ENCODE results near the gene DOK3.

DOK3 gene

GRCh38 chr5:177479774-177480173 is 29.9 kb downstream of the DOK3 start:
- H3K79me1 ChIP-seq (ENCODE audit: low read length): no peaks in the 10 kb centered on the region
- no peak overlapping the region for H2AK5ac ChIP-seq (ENCODE audit: low read length)
- no CpG with 5 or more reads among the region's 14 CpGs for WGBS (ENCODE audit: extremely low coverage, insufficient coverage, insufficient read length)
- H3K23ac ChIP-seq (ENCODE audit: low read length): no peak overlapping the region
- no peak overlapping the region for H2BK120ac ChIP-seq (ENCODE audit: insufficient read depth, low read length, poor library complexity)
- H4K8ac ChIP-seq (ENCODE audit: low read depth, low read length): no peak overlapping the region
- no peak overlapping the region for H2BK5ac ChIP-seq (ENCODE audit: low read depth, low read length, poor library complexity)
- no peak overlapping the region for H4K12ac ChIP-seq (ENCODE audit: low read depth, low read length)
- H3K9me3 ChIP-seq (ENCODE audit: insufficient read depth, low read depth, low read length): no peaks in the 10 kb centered on the region
- H4K91ac ChIP-seq (ENCODE audit: low read depth, low read length): no peak overlapping the region
- H3K4me3 ChIP-seq (ENCODE audit: low read depth, low read length): no peak overlapping the region
- H2BK12ac ChIP-seq (ENCODE audit: low read length): no peak overlapping the region
- no peak overlapping the region for H3K14ac ChIP-seq (ENCODE audit: low read length)
- H3K27ac ChIP-seq (ENCODE audit: low read depth, low read length): no peak overlapping the region
- H3K4me2 ChIP-seq (ENCODE audit: low read length): no peak overlapping the region
- H3K18ac ChIP-seq (ENCODE audit: low read length): no peak overlapping the region
- H2AFZ ChIP-seq (ENCODE audit: insufficient read depth, low read length, poor library complexity): no peak overlapping the region
- no peak for DNase-seq
- no peaks in the 10 kb centered on the region for H3K27me3 ChIP-seq (ENCODE audit: insufficient read depth, low read length)
- H3K79me2 ChIP-seq (ENCODE audit: control insufficient read depth, insufficient read depth, low read length, poor library complexity): no peaks in the 10 kb centered on the region
- peaks cover 0 to 4% of the 10 kb centered on the region in 2 experiments for H3K4me1 ChIP-seq (ENCODE audit: control insufficient read depth in 1 of 2, insufficient read depth in 2 of 2, low read length in 2 of 2)
- peaks cover 29 to 38% of the 10 kb centered on the region in 2 experiments for H3K36me3 ChIP-seq (ENCODE audit: control insufficient read depth in 1 of 2, insufficient read depth in 2 of 2, low read length in 2 of 2)
- no peak overlapping the region for H3K9ac ChIP-seq (ENCODE audit: low read length)
- H3K4ac ChIP-seq (ENCODE audit: low read depth, low read length): no peak overlapping the region

GRCh38 chr5:177478711-177479646 is 30.6 kb downstream of the DOK3 start:
- no peaks in the 10 kb centered on the region for H3K79me1 ChIP-seq (ENCODE audit: low read length)
- H4K12ac ChIP-seq (ENCODE audit: low read depth, low read length): no peak overlapping the region
- peaks cover 2% of the 10 kb centered on the region for H3K9me3 ChIP-seq (ENCODE audit: insufficient read depth, low read depth, low read length)
- DNase-seq: peak; percentile 41 to 73
- peak overlapping the region; percentile 41 for H2BK12ac ChIP-seq (ENCODE audit: low read length)
- no peak overlapping the region for H3K4ac ChIP-seq (ENCODE audit: low read depth, low read length)
- no peak overlapping the region for H3K4me3 ChIP-seq (ENCODE audit: low read depth, low read length)
- no peak overlapping the region for H2BK5ac ChIP-seq (ENCODE audit: low read depth, low read length, poor library complexity)
- no peak overlapping the region for H2AFZ ChIP-seq (ENCODE audit: insufficient read depth, low read length, poor library complexity)
- no peak overlapping the region for H3K4me2 ChIP-seq (ENCODE audit: low read length)
- H3K36me3 ChIP-seq (ENCODE audit: control insufficient read depth in 1 of 2, insufficient read depth in 2 of 2, low read length in 2 of 2): peaks cover 21 to 30% of the 10 kb centered on the region in 2 experiments
- no peaks in the 10 kb centered on the region for H3K27me3 ChIP-seq (ENCODE audit: insufficient read depth, low read length)
- no peak overlapping the region for H3K23ac ChIP-seq (ENCODE audit: low read length)
- H2BK120ac ChIP-seq (ENCODE audit: insufficient read depth, low read length, poor library complexity): no peak overlapping the region
- H3K9ac ChIP-seq (ENCODE audit: low read length): no peak overlapping the region
- no peak overlapping the region for H3K27ac ChIP-seq (ENCODE audit: low read depth, low read length)
- H3K18ac ChIP-seq (ENCODE audit: low read length): no peak overlapping the region
- WGBS (ENCODE audit: extremely low coverage, insufficient coverage, insufficient read length): no CpG with 5 or more reads among the region's 18 CpGs
- H4K91ac ChIP-seq (ENCODE audit: low read depth, low read length): no peak overlapping the region
- H3K79me2 ChIP-seq (ENCODE audit: control insufficient read depth, insufficient read depth, low read length, poor library complexity): no peaks in the 10 kb centered on the region
- no peak overlapping the region for H4K8ac ChIP-seq (ENCODE audit: low read depth, low read length)
- H3K14ac ChIP-seq (ENCODE audit: low read length): no peak overlapping the region
- H3K4me1 ChIP-seq (ENCODE audit: control insufficient read depth in 1 of 2, insufficient read depth in 2 of 2, low read length in 2 of 2): peaks cover 0 to 4% of the 10 kb centered on the region in 2 experiments
- no peak overlapping the region for H2AK5ac ChIP-seq (ENCODE audit: low read length)

DNA sequence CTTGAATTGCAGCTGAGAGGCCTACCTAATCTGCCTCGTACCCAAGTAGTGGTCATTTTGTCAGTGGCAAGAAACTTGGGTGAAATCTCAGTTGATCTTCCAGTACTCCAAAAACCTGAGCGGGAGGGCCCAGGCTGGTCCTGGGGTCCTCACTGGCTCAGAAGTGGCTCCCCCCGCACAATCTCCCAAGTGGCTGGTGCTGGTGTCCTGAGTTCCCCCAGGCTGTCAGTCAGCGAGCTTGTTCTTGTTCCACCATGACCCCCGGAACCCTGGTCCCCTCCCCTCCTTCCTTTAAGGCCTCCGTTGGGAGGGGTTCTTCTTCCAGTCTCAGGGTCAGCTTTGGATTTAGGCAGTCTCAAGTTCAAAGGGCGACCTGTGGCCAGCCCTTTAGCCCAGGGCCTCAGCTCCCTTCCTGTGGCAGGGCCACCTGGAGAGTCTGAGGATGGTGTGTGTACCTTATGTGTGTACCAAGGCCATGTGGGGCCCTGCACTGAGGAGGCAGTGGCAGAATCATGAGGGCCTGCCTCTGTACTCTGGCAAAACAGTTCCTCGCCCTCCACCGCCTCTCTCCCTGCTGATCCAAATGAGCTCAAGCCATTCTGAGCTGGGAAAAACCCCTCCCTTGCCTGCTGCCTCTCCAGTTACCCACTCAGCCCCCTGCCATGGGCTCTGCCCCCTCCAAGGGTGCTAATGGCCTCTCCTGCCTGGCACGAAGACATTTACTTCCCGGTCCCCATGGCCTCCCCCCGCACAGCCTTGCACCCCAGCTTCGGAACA is 31.7 kb downstream of the DOK3 start:
- Histone ChIP-seq H3K4me3 (ENCODE audit: low read depth, low read length) (no peak overlapping the region), H3K36me3 (ENCODE audit: control insufficient read depth in 1 of 2, insufficient read depth in 2 of 2, low read length in 2 of 2) (peaks cover 10 to 19% of the 10 kb centered on the region in 2 experiments), H2BK5ac (ENCODE audit: low read depth, low read length, poor library complexity) (no peak overlapping the region), H4K91ac (ENCODE audit: low read depth, low read length) (no peak overlapping the region), H4K12ac (ENCODE audit: low read depth, low read length) (no peak overlapping the region), H2BK12ac (ENCODE audit: low read length) (no peak overlapping the region), H3K79me1 (ENCODE audit: low read length) (peaks cover 3% of the 10 kb centered on the region), H2AK5ac (ENCODE audit: low read length) (no peak overlapping the region), H3K14ac (ENCODE audit: low read length) (no peak overlapping the region), H2AFZ (ENCODE audit: insufficient read depth, low read length, poor library complexity) (no peak overlapping the region), H3K27ac (ENCODE audit: low read depth, low read length) (no peak overlapping the region), H2BK120ac (ENCODE audit: insufficient read depth, low read length, poor library complexity) (no peak overlapping the region), H3K18ac (ENCODE audit: low read length) (no peak overlapping the region), H3K79me2 (ENCODE audit: control insufficient read depth, insufficient read depth, low read length, poor library complexity) (peaks cover 5% of the 10 kb centered on the region), H3K4me2 (ENCODE audit: low read length) (no peak overlapping the region), H3K23ac (ENCODE audit: low read length) (no peak overlapping the region), H3K4ac (ENCODE audit: low read depth, low read length) (no peak overlapping the region), H3K9ac (ENCODE audit: low read length) (no peak overlapping the region), H3K4me1 (ENCODE audit: control insufficient read depth in 1 of 2, insufficient read depth in 2 of 2, low read length in 2 of 2) (peaks cover 0 to 6% of the 10 kb centered on the region in 2 experiments), H4K8ac (ENCODE audit: low read depth, low read length) (no peak overlapping the region), H3K27me3 (ENCODE audit: insufficient read depth, low read length) (no peaks in the 10 kb centered on the region), H3K9me3 (ENCODE audit: insufficient read depth, low read depth, low read length) (peaks cover 2% of the 10 kb centered on the region)
- no peak for DNase-seq
- WGBS (ENCODE audit: extremely low coverage, insufficient coverage, insufficient read length): no CpG with 5 or more reads among the region's 13 CpGs

DNA sequence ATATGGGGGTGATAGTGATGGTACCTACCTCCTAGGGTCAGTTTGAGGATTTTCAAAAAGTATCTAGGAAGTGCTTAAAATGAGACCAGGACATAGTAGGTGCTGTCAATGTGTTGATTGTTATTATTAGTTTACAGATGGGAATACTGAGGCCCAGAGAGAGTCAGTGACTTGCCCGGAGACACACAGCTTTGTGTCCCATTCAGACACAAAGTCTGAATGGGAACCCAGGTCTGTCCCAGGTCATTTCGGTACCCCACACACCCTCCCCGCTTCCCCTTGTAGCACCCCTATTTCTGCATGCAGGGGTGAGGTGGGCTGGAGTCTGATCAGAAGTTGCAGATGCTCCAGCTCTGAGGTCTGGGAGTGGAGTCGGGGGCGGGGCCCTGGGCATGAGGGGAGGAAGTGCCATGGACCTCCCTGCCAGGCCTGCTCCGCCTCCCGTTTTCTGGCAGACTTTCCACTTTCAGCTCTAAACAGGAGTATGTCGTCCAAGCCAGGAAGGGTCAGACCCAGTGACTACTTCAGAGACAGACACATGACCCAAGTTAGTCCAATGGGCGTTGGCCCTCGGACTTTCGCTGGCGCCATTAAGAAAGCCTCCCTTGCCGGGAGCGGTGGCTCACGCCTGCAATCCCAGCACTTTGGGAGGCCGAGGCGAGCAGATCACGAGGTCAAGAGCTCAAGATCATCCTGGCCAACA is 32.9 kb downstream of the DOK3 start:
- Histone ChIP-seq H3K4me3 (ENCODE audit: low read depth, low read length) (no peak overlapping the region), H4K8ac (ENCODE audit: low read depth, low read length) (no peak overlapping the region), H2AK5ac (ENCODE audit: low read length) (no peak overlapping the region), H2AFZ (ENCODE audit: insufficient read depth, low read length, poor library complexity) (no peak overlapping the region), H3K14ac (ENCODE audit: low read length) (no peak overlapping the region), H2BK5ac (ENCODE audit: low read depth, low read length, poor library complexity) (no peak overlapping the region), H3K9me3 (ENCODE audit: insufficient read depth, low read depth, low read length) (peaks cover 2% of the 10 kb centered on the region), H2BK120ac (ENCODE audit: insufficient read depth, low read length, poor library complexity) (no peak overlapping the region), H3K36me3 (ENCODE audit: control insufficient read depth in 1 of 2, insufficient read depth in 2 of 2, low read length in 2 of 2) (peaks cover 10 to 14% of the 10 kb centered on the region in 2 experiments), H4K91ac (ENCODE audit: low read depth, low read length) (no peak overlapping the region), H3K79me2 (ENCODE audit: control insufficient read depth, insufficient read depth, low read length, poor library complexity) (peaks cover 17% of the 10 kb centered on the region), H2BK12ac (ENCODE audit: low read length) (no peak overlapping the region), H3K9ac (ENCODE audit: low read length) (no peak overlapping the region), H4K12ac (ENCODE audit: low read depth, low read length) (no peak overlapping the region), H3K18ac (ENCODE audit: low read length) (no peak overlapping the region), H3K23ac (ENCODE audit: low read length) (no peak overlapping the region), H3K4me1 (ENCODE audit: control insufficient read depth in 1 of 2, insufficient read depth in 2 of 2, low read length in 2 of 2) (peaks cover 8 to 12% of the 10 kb centered on the region in 2 experiments), H3K27ac (ENCODE audit: low read depth, low read length) (no peak overlapping the region), H3K27me3 (ENCODE audit: insufficient read depth, low read length) (no peaks in the 10 kb centered on the region), H3K4me2 (ENCODE audit: low read length) (no peak overlapping the region), H3K79me1 (ENCODE audit: low read length) (peaks cover 10% of the 10 kb centered on the region), H3K4ac (ENCODE audit: low read depth, low read length) (no peak overlapping the region)
- DNase-seq: no peak
- WGBS (ENCODE audit: extremely low coverage, insufficient coverage, insufficient read length): no CpG with 5 or more reads among the region's 18 CpGs

Data from trophoblast cell (in vitro differentiated cells and primary cell).